H1 (cell line): ENCODE results near the gene RAB7B. TPM values are rescaled to one million over a fixed set of nuclear protein-coding genes. Genes with fewer than 3 reads are reported as not detected.

Experiments used
- CEBPB ChIP-seq: IDR thresholded peaks from 2 replicates; pipeline ENCODE4 v1.6.1; 2012; ENCODE audit warnings: low read depth, low read length
- EP300 ChIP-seq, 2 experiments: IDR thresholded peaks; 1 replicate in 1 of 2; 2 replicates in 1 of 2; pipeline ENCODE4 v1.6.1; 2011 to 2012; ENCODE audit warnings: low read depth in 2 of 2, low read length in 2 of 2, mild to moderate bottlenecking in 2 of 2, borderline replicate concordance in 1 of 2, inconsistent platforms in 1 of 2, moderate library complexity in 1 of 2
- KDM5A ChIP-seq: fragments of 200-600 bp; IDR thresholded peaks from 2 replicates; pipeline ENCODE4 v1.7.1; 2012; ENCODE audit warnings: mild to moderate bottlenecking, low read length, inconsistent platforms, mixed read lengths
- RAD21 ChIP-seq, 2 experiments: IDR thresholded peaks in 1 of 2; conservative IDR thresholded peaks in 1 of 2; 2 replicates each; pipeline ENCODE4 v1.6.1; 2011; ENCODE audit warnings: low read depth in 2 of 2, low read length in 2 of 2, improper control_type of control experiment in 1 of 2, inconsistent platforms in 1 of 2, mild to moderate bottlenecking in 1 of 2, moderate library complexity in 1 of 2
- SP2 ChIP-seq: IDR thresholded peaks from 2 replicates; pipeline ENCODE4 v1.6.1; 2012; ENCODE audit warnings: mild to moderate bottlenecking, low read length, inconsistent platforms
- SP4 ChIP-seq: IDR thresholded peaks from 2 replicates; pipeline ENCODE4 v1.6.1; 2012; ENCODE audit warnings: low read length, inconsistent platforms
- TCF12 ChIP-seq: IDR thresholded peaks from 2 replicates; pipeline ENCODE4 v1.6.1; 2011; ENCODE audit warnings: low read depth, mild to moderate bottlenecking, low read length
- ZNF274 ChIP-seq: IDR thresholded peaks from 2 replicates; pipeline ENCODE4 v1.7.0; 2012; ENCODE audit warnings: low read length, borderline replicate concordance; ENCODE audit errors: extremely low read depth
- polyA plus RNA-seq, 7 experiments: library from polyadenylated mRNA; depleted of rRNA in 3 of 7; stranded (reverse) in 5 of 7; unstranded in 2 of 7; fragments of >200 nt in 5 of 7; fragments of 200-250 nt in 2 of 7; gene quantifications; 1 replicate in 5 of 7; 2 replicates in 1 of 7; 4 replicates in 1 of 7; pipeline versions ENCODE4 v1.2.1 to v1.2.3, GENCODE V29; 2011 to 2013; ENCODE audit warnings: missing spikeins in 2 of 7, mixed read lengths in 2 of 7
- total RNA-seq: library from RNA; stranded (reverse); fragmentation: NEBNext Ultra II Directional; extraction: Animal tissue kit (Norgen Biotek cat#: 25700); gene quantifications from 2 replicates; pipeline ENCODE4 v1.2.1, GENCODE V29; 2021
- TF ChIP-seq, protein P1 (sequence below): fragments of 300-600 bp; sonication (generic); IDR thresholded peaks from 2 replicates; pipeline ENCODE4 v1.7.1; 2012; ENCODE audit warnings: low read length, moderate library complexity, mild to moderate bottlenecking, inconsistent platforms; ENCODE audit not compliant: insufficient replicate concordance
- TF ChIP-seq, protein P2 (sequence below): IDR thresholded peaks from 2 replicates; pipeline ENCODE4 v1.6.1; 2012; ENCODE audit warnings: low read length, inconsistent platforms

The RAB7B gene
- total and polyA plus RNA-seq, 2 of the 8 experiments (the other 6 are each of a cell fraction or from before 2014, with no cell fraction given): 0.05 TPM; not detected in 1

DNA sequence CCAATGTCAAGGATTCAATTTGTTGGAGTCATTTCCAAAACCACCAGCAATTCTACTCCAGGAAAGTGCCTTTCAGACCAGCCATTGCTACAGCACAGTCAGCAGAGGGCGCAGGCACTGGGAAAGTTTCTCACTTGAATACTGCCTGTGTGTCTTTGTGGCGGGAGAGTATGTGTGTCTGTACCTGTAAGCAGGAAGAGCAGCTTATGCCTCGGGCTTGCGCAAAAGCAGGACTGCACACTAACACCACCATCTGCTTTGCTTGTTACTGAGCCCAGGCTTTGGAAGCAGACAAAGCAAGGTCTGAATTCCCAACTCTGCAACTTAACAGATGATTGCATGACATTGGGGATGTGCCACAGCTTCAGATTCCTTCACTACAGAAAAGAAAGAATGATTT lies 27.5 kb upstream of the RAB7B start (continued):
- TF ChIP-seq, protein P1, sequence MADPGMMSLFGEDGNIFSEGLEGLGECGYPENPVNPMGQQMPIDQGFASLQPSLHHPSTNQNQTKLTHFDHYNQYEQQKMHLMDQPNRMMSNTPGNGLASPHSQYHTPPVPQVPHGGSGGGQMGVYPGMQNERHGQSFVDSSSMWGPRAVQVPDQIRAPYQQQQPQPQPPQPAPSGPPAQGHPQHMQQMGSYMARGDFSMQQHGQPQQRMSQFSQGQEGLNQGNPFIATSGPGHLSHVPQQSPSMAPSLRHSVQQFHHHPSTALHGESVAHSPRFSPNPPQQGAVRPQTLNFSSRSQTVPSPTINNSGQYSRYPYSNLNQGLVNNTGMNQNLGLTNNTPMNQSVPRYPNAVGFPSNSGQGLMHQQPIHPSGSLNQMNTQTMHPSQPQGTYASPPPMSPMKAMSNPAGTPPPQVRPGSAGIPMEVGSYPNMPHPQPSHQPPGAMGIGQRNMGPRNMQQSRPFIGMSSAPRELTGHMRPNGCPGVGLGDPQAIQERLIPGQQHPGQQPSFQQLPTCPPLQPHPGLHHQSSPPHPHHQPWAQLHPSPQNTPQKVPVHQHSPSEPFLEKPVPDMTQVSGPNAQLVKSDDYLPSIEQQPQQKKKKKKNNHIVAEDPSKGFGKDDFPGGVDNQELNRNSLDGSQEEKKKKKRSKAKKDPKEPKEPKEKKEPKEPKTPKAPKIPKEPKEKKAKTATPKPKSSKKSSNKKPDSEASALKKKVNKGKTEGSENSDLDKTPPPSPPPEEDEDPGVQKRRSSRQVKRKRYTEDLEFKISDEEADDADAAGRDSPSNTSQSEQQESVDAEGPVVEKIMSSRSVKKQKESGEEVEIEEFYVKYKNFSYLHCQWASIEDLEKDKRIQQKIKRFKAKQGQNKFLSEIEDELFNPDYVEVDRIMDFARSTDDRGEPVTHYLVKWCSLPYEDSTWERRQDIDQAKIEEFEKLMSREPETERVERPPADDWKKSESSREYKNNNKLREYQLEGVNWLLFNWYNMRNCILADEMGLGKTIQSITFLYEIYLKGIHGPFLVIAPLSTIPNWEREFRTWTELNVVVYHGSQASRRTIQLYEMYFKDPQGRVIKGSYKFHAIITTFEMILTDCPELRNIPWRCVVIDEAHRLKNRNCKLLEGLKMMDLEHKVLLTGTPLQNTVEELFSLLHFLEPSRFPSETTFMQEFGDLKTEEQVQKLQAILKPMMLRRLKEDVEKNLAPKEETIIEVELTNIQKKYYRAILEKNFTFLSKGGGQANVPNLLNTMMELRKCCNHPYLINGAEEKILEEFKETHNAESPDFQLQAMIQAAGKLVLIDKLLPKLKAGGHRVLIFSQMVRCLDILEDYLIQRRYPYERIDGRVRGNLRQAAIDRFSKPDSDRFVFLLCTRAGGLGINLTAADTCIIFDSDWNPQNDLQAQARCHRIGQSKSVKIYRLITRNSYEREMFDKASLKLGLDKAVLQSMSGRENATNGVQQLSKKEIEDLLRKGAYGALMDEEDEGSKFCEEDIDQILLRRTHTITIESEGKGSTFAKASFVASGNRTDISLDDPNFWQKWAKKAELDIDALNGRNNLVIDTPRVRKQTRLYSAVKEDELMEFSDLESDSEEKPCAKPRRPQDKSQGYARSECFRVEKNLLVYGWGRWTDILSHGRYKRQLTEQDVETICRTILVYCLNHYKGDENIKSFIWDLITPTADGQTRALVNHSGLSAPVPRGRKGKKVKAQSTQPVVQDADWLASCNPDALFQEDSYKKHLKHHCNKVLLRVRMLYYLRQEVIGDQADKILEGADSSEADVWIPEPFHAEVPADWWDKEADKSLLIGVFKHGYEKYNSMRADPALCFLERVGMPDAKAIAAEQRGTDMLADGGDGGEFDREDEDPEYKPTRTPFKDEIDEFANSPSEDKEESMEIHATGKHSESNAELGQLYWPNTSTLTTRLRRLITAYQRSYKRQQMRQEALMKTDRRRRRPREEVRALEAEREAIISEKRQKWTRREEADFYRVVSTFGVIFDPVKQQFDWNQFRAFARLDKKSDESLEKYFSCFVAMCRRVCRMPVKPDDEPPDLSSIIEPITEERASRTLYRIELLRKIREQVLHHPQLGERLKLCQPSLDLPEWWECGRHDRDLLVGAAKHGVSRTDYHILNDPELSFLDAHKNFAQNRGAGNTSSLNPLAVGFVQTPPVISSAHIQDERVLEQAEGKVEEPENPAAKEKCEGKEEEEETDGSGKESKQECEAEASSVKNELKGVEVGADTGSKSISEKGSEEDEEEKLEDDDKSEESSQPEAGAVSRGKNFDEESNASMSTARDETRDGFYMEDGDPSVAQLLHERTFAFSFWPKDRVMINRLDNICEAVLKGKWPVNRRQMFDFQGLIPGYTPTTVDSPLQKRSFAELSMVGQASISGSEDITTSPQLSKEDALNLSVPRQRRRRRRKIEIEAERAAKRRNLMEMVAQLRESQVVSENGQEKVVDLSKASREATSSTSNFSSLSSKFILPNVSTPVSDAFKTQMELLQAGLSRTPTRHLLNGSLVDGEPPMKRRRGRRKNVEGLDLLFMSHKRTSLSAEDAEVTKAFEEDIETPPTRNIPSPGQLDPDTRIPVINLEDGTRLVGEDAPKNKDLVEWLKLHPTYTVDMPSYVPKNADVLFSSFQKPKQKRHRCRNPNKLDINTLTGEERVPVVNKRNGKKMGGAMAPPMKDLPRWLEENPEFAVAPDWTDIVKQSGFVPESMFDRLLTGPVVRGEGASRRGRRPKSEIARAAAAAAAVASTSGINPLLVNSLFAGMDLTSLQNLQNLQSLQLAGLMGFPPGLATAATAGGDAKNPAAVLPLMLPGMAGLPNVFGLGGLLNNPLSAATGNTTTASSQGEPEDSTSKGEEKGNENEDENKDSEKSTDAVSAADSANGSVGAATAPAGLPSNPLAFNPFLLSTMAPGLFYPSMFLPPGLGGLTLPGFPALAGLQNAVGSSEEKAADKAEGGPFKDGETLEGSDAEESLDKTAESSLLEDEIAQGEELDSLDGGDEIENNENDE: no peak
- peak; percentile 75 to 84 for TF ChIP-seq RAD21 (IDR thresholded peaks at IDR 0.05 in 1 of 2, conservative IDR thresholded peaks at IDR 0.05 in 1 of 2; ENCODE audit: low read depth in 2 of 2, low read length in 2 of 2)
- no peak for TF ChIP-seq SP4
- no peak for TF ChIP-seq SP2
- no peak for TF ChIP-seq ZNF274
- TF ChIP-seq CEBPB: peak; percentile 64
- no peak for TF ChIP-seq KDM5A
- TF ChIP-seq, protein P2, sequence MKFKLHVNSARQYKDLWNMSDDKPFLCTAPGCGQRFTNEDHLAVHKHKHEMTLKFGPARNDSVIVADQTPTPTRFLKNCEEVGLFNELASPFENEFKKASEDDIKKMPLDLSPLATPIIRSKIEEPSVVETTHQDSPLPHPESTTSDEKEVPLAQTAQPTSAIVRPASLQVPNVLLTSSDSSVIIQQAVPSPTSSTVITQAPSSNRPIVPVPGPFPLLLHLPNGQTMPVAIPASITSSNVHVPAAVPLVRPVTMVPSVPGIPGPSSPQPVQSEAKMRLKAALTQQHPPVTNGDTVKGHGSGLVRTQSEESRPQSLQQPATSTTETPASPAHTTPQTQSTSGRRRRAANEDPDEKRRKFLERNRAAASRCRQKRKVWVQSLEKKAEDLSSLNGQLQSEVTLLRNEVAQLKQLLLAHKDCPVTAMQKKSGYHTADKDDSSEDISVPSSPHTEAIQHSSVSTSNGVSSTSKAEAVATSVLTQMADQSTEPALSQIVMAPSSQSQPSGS: no peak
- TF ChIP-seq TCF12: no peak
- TF ChIP-seq EP300 (IDR thresholded peaks at IDR 0.05; ENCODE audit: borderline replicate concordance in 1 of 2, low read depth in 2 of 2, low read length in 2 of 2): no peak
